Measurements from ENCODE around the gene FOXRED1.
"Not testable (repeated sequence)": the region's sequence is repeated elsewhere in the genome, so short reads cannot be mapped to it uniquely, and the experiment has no call there.

GRCh38 chr11:126255507-126255906 lies 13.4 kb upstream of the FOXRED1 start:
- TF ChIP-seq SIN3A (IDR thresholded peaks at IDR 0.05; ENCODE audit: borderline replicate concordance, insufficient read depth, low read depth, low read length); CTCF (IDR thresholded peaks at IDR 0.05); POLR2AphosphoS5 (IDR thresholded peaks at IDR 0.05; ENCODE audit: low read depth, low read length); REST (IDR thresholded peaks at IDR 0.05; ENCODE audit: insufficient read depth in 1 of 2, low read depth in 2 of 2, low read length in 1 of 2): not testable (repeated sequence)

All from Panc1 (cell line).